Measurements from ENCODE around the gene SUN5.

The SUN5 gene

DNA sequence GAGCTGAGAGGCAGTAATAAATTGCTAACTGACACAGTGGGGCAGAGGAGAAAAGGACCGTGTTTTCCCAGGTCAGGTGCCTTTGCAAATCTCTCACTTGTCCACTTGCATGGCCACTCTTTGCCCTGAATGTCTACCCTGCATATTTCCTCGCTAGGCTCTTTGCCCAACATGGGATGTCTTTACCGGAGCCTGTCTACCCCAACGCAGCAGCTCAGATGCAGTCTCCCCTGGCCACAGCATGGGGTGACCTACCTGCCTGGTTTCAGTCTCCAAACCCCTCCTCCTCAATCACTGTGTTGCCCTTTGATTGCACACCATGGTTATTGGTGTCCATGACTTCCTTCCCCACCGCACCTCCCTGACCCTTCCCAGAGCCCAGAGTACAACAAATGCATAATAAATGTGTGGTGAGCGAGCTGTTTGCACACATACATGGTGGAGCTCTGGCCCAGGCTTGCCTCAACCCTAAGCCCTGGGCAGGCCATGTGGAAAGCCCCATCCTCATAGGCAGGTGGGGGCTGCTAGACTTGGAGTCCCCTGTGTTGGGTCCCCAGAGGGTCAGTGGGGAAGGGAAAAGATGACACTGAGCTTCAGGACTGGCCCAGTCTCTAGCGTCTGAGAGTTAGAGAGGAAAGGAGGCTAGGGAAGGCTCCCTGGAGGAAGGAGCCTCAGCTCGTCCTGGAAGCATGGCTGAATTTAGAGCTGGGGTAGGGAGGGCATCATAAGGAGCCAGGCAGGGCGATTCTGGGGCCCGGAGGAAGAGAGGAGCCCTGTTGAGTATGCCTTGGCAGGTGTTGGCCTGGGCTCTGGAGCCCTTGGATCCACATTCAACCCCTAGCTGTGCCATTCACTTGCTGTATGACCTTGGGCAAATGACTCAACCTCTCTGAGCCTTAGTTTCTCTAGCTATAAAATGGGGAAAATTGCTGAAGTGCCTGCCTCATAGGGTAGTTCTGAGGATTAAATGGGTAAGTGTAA lies 22.8 kb upstream of the SUN5 start:
- no peak for DNase-seq

DNA sequence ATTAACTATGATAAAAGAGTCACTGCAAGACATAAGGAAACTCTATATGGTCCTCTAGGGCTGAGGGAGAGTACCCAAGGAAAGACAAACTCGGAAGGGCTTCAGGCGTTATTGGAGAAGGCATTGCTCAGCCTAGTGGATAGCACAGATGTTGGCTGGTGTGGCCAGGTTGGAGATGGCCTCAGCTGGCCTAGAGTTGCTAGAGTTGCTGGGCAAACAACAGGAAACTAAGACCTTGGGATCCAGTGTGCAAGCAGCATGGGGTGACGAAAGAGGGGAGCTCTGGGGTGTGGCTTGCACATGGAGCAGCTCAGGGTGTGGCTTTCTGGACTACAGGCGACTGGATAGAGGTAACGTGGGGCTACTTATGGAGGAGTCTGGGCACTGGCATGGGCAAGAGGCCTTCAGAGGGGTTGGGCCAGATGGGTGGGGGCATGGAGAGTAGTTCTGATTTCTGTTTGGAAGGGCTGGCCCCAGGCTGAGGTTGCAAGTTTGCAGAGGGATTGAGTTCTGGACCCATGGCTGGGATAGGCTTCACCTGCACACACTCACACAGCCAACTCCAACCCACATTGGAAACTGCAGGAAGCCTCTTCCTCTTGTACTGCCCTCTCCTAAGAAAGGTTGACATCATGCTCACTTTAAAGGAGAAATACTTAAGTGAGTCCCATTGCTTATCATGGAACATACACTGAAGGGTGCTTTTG lies 22.0 kb upstream of the SUN5 start:
- DNase-seq: no peak

DNA sequence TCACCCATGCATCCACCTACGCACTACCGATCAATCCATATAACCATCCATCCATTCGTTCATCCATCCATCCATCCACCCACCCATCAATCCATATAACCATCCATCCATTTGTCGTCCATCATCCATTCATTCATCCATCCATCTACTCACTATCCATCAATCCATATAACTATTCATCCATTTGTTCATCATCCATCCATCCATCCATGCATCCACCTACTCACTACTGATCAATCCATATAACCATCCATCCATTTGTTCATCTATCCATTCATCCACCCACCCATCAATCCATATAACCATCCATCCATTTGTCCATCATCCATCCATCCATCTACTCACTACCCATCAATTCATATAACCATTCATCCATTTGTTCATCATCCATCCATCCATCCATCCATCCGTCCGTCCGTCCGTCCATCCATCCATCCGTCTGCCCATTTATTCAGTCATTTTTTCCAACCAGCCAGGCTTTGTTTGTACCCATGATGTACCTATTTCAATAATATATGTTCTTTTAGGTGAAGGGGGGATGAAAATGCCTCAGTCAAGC lies 21.2 kb upstream of the SUN5 start:
- DNase-seq: no peak

DNA sequence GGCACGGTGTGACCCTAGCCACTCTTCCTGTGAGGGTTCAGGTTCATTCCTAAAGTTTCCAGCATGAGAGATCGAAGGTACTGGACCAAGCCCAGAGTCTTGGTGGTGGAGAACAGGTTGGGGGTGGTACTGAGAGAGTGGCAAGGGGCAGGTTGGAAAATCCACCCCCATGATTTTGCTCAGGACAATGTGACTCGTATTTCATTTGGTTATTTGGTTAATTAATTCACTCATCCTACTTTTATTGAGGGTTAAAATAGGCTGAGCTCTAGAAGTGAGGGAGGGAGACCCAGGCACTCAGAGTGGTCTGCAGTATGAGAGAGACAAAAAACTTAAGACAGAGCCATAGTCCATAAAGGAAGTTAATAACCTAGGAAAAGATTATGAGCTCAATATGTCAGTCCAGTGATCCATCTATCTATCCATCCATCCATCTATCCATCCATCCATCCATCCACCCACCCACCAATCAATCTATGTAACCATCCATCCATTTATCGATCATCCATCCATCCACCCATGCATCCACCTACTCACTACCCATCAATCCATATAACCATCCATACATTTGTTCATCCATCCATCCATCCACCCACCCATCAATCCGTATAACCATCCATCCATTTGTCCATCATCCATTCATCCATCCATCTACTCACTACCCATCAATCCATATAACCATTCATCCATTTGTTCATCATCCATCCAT lies 20.5 kb upstream of the SUN5 start:
- DNase-seq: no peak

DNA sequence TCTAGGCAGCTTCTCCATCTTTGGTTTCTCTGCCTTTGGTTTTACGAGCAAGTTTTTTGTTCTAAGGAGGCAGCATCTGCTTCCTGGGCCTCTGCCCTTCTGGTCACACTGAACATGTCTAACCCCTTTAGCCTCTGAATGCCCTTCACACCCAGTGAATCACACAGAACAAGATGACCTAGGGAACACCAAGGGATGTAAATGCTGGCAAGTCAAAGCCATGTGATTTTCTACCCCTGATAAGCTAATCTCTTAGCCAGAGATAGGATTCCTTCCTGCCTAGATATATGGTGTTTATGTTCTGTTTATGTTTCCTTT lies 20.0 kb upstream of the SUN5 start:
- no peak for DNase-seq

DNA sequence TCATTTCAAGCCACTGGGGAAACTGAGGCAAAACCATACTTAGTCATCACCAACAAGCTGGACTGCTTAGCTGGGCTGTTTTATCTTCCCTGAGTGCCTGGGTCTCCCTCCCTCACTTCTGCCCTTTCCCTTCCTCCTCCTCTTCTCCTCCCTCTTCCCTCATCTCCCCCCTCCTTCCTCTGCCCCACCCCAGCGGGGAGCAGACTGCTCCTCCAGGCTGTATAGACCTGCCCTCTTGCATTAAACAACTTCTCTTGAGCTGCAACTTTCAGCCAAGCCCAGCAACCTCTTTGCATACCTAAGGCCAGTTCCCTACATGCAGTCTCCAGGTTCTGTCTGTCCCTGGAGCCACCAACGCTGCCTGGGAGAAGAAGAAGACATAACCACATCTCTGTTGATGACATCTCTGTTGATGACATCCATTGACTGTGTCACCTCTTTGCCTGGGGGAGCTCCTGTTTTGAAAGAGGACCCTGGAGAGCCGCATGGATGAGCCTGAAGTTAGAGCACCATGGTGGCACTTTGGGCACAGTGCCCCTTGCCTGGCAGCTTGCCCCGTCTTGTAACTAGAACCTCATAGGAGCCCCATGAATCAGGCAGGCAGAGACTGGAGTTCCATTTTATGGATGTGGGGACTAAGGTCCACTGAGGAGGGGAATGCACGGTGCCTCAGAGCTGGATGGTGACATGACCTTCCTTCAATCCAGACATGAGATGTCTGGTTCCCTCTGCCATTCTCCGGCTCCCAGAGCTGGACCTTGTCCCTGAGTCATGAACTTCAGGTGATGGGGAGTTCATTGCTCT lies 19.4 kb upstream of the SUN5 start:
- no peak for DNase-seq

DNA sequence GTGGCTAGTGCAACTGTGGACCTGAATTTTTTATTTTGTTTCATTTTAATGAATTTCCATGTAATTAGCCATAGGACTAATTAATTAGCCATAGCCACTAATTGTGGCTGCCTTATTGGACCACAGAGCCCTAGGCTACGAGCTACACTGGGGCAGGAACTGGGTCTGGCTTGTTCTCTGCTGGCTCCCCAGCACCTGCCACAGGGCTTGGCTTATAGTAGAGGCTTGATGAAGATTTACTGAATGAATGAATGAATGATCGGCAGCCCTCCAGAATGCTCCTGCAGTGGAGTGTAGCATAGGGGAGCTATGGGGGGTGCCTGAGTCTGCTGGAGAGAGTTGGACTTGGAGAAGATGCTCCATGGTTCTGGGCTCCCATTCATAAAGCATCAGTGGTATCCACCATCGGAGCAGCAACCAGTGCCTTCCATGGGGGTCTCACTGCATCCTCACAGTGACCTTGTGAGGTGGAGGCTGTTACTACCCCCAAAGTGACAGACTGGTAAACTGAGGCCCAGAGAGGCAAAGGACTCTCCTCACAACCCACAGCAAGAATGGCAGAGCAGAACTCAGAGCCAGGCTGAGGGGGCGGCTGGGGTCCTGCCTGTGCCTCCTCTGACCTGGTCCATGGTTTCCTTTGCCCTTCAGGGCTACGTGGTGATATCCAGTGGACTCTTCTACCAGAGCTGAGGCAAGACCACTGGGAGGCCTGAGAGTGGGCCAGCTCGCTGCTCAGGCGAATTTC lies 18.6 kb upstream of the SUN5 start:
- no peak for DNase-seq

DNA sequence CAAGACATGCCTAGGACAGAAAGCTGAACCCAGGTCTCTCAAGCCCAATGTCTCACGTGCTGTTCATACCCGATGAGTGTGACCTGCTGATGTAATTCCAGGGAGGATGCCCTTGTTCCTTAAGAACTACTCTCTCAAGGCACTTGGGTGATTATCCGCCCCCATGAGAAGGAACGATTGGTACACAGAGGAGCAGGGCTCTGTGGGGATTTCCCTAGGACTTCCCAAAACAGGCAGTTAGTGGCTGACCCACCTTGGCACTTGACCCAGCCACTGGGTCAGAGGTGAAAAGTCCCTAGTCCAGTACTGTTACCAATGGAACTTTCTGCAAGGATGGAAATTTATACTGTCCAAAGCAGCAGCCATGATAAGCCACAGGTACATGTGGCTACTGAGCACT lies 18.1 kb upstream of the SUN5 start:
- no peak for DNase-seq

DNA sequence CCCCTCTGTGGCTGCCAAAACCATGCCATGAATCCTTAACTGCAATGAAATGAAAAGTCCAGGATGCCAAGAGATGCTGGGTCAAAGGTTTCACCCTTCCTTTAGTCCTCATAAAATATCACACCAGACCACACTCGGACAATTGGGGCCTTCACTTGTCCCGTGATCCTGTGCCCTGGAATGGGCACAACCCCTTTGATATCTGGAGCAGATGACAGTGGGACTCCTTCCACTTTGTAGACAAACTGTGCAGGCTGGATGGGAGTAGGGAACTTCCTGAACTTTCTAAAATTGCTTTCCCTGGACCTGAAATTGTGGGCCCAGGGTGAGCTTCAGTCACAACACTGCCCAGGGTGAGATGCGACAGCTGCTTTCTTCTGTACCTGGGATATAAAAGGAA lies 17.6 kb upstream of the SUN5 start:
- DNase-seq: no peak

DNA sequence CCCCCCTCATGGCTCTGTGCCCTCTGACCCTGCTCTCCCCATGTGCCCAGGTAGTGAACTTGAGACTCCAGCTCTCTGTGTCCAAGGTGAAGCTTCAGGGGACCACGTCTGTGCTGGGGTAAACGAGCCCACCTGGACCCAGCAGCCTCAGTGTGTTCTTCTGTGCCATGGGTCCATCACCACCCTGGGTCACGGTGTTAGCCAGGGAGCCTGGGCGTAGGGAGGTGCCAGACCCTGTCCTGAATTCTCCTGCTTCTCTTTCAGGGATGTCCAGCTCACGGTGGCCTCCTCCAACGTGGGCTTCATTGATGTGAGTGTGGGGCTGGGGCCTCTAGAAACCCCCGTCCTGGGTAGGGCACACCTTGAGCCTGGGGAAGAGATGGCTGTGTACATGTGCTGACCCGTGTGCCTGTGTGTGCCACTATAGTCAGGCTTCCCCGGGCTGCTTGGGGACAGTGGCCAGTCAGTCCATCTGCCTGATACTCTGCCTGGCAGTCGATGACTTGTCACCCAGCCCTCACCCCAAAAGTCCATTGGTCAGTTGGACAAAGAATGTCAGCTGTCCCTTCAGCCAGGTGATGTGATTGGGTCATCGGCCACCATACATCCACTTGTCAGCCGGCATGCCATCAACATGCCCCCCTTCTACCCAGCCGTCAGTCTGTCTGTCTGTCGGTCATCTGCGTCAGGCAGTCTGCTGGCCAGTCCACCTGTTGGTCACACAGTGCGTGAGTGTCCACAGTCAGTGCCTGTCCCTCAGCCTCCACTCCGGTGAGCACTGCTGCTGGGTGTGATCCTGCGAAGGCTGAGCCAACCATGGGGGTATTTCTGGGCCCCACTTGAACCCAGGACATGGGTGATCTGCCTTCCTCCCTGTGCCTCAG lies 16.3 kb upstream of the SUN5 start:
- DNase-seq: no peak

DNA sequence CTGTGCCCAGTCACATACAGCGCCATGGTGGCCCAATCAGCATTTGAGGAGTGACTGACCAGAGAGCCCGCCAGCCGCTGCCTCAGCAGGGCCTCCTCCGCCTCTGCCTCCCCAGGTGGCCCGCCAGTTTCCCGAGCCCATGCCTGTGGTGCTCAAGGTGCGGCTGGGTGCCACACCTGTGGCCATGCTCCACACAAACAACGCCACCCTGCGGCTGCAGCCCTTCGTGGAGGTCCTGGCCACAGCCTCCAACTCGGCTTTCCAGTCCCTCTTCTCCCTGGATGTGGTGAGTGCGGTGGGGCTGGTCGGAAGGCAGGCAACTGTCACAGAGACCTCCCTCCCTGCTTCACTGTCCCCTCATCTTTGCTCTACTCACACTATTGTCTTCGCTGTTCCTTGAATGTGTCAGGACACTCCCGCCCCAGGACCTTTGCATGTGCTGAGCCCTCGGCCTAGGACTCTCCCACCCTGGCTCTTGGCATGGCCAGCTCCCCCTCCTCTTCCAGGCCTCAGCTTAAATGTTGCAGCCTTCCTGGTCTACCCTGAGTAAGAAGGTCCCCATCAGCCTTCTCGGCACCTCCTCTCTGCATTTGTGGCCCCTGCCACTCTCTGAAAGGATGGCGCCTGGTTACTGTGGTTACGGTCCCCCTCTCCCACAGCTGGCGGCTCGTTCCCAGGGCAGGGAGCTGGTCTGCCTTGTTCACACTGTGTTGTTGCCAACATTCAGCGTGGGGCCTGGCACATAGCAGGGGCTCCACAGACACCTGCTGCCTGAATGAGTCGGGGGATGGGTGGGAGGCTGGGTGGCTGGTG lies 15.4 kb upstream of the SUN5 start:
- peak in 1 of 51 donors; percentile 6 for DNase-seq

DNA sequence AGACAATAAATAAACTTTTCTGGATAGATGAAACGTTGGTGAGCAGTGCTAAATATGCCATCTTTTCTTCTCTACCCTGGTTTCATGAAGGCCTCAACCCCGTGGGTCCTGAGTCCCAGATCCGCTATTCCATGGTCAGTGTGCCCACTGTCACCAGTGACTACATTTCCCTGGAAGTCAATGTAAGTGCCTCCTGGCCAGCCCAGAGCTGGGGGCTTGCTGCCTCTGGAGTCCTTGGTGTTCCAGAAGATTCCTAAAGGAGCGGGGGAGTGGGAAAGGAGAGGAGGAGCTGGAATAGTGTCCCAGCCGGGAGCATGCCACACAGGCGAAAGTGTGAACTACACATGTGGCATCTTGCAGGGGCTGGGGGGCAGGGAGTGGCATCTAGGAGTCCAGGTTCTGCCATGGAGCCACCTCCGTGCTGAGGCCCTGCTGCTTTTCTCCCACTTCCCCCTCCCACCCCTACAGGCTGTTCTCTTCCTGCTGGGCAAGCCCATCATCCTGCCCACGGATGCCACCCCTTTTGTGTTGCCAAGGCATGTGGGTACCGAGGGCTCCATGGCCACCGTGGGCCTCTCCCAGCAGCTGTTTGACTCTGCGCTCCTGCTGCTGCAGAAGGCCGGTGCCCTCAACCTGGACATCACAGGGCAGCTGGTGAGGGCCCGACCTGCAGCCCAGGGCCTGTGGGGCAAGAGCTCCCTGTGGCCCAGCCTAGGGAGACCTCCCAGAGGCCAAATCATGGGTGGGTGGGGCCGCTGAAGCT lies 14.1 kb upstream of the SUN5 start:
- DNase-seq: no peak

DNA sequence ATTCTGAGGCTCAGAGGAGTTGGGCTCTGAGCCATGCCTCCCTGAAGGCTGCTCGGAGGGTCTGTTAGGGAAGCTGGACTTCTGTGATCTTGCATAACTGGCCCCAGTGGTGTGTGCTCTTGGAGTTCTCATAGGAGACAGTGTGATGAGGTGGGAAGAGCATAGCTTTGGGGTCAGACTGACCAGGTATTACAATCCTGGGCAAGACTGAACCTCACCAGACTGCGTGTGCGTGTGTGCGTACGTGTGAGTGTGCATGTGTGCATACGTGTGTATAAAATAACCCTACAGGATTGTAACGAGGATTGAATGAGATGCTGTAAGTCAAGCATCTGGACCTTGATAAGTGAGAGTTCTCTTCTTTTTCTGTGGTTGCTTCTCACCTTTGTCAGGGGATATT lies 13.3 kb upstream of the SUN5 start:
- DNase-seq: no peak

DNA sequence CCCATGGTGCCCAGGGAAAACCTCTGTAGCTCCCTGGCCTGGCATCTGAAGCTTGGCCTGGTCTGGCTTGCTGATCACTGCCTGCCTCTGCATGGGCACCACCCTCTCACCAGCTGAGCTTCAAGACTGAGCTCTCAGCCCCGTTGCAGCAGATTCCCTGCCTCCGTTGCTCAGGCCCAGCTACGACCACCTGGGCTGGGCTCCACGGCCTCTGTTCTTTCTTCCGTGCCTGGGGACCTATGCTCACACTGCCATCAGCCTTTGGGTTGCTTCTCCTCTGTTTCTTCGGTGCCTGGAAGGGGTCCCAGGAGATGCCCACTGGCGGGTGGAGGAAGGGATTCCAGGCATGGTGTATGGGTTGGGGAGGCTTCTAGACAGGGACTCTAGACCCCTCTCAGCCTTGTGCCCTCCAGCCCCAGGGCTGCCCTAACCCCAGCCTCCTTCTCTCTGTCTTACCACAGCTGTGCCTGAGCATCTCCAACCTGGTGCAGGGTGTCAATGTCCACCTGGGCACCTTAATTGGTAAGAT lies 12.4 kb upstream of the SUN5 start:
- DNase-seq: no peak

DNA sequence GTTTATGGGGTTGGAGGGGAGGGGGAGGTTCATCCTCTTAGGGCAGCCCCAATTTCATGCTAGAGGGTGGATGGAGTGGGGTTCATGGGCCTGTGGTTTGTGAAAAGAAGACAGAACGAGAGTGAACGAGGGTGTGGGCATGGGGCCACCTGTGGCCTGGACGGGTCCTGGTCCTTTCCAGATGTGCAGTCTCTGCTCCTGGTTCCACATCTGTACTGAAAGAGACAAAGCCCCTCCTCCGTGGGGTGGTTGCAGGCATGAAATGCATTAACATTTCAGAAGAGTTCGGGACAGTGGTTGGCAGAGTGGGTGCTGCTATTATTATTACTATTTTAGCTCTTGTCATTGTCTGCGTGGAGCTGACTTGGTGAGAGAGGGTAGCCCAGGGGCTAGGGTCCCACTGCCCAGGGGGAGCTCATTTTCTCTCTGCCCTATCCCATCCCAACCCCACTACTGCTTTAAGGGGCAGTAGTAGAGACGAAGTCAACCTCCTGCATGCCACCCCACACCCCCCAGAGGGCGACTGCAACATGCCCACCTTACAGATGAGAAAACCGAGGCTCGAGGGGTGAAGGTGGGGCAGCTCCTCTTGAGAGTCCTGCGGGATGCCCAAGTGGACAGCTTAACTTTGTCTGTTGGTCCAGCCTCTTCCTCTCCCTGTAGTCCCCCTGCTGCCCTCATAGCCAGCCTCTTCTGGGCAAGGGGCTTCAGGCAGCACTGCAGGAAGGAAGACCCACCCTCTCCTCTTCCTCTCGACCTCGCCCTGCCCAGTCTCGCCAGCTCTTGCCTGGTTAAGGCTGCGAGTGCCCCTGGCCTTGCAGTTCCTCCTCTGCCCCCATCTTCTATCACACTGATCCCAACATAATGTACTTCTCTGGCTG lies 11.7 kb upstream of the SUN5 start:
- DNase-seq: no peak

DNA sequence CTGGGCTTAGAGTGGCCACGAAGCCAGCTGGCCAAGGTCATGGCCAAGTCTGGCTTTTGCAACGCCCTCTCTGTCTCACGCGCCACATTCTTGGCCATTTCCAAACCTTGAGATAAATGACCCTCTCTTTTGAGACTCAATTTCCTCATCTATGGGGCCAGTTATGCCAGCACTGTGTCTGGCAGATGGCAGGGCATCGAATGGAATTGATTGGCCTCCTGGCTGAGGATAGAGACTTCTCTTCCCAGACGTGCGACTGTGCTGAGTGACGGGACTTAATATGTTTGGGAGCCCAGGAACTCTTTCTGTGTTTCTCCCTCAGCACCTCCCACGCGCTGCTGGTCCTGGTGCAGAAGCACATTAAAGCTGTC lies 10.9 kb upstream of the SUN5 start:
- DNase-seq: no peak
